ENCODE measurements around the gene ACSBG1.

Gene ACSBG1

GRCh38 chr15:78216276-78217104, 17.9 kb downstream of the ACSBG1 start:
- DNase-seq, result no peak

GRCh38 chr15:78213956-78214355, 20.4 kb downstream of the ACSBG1 start:
- no peak for DNase-seq

DNA sequence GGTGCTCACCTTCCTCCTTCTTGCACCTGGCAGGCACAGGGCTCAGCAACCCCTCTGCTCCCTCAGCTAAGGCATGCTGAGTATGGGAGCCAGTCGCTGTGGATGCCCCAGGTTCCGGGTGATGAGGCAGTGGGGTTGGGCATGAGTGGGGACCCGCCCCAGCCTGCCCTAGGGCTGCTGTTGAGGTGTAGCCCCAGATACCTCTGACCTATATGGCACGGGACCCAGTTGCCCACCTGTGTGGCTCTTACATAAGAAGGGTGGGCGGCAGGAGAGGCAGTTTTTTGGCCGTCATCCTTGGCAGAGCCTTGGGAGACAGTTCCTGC, 21.0 kb downstream of the ACSBG1 start:
- DNase-seq, result no peak

- DNase-seq, result no peak
Observed at GRCh38 chr15:78212546-78213424, 21.6 kb downstream of the ACSBG1 start.

GRCh38 chr15:78212008-78212407, 22.4 kb downstream of the ACSBG1 start:
- DNase-seq, result no peak

- DNase-seq, result no peak
Observed at GRCh38 chr15:78211189-78211921, 23.0 kb downstream of the ACSBG1 start.

- DNase-seq, result no peak
Observed at GRCh38 chr15:78210349-78210717, 24.0 kb downstream of the ACSBG1 start.

GRCh38 chr15:78209646-78210348, 24.6 kb downstream of the ACSBG1 start:
- no peak for DNase-seq

GRCh38 chr15:78208887-78209645, 25.3 kb downstream of the ACSBG1 start:
- DNase-seq, result no peak

GRCh38 chr15:78208341-78208844, 26.0 kb downstream of the ACSBG1 start:
- DNase-seq, result no peak

GRCh38 chr15:78207641-78208340, 26.6 kb downstream of the ACSBG1 start:
- DNase-seq, result no peak

- no peak for DNase-seq
Observed at GRCh38 chr15:78207110-78207458, 27.3 kb downstream of the ACSBG1 start.

- DNase-seq, result no peak
Observed at GRCh38 chr15:78206326-78207109, 27.8 kb downstream of the ACSBG1 start.

DNA sequence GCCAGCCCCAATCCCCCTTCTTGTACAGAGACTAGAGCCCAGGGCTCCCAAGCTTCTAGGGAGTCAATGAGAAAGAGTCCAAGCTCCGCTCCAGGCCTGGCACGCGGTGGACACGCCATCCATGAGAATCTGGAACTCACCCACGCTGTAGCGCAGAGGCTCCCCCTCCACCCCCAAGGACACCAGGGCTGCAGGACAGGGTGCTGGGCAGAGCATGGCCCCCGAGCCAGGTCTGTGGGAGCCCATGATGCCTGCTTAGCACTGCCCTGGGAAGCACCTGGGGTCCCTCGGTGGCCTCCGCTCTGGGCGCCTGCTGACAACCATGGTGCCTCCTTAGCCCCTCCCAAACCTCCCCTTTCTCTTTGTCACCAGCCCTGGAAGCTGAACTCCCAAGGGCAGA, 28.5 kb downstream of the ACSBG1 start:
- no peak for DNase-seq

DNA sequence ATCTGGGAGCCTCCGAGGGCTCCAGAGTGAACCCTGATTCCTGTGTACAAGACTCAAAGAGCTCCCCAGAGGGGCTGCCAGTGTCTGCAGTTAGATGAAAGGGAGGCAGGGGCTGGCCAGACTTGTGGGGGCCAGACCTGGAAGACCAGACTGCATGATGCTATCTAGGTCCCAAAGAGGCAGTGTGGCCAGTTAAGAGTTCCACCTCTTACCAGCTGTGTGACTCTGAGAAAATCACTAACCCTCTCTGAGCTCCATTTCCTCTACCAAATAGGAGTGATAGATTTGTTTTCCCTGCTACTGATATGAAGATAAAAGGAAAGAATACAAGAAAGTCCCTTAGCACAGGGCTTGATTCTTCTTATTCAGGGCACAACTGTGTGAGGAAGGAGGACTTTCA, 29.0 kb downstream of the ACSBG1 start:
- no peak for DNase-seq

- no peak for DNase-seq
Observed at GRCh38 chr15:78204351-78205309, 29.7 kb downstream of the ACSBG1 start.

- no peak for DNase-seq
Observed at GRCh38 chr15:78203346-78204225, 30.8 kb downstream of the ACSBG1 start.

Data from stimulated activated CD4-positive, alpha-beta T cell treated with anti-CD3 and anti-CD28 coated beads, Interleukin-2, amount 100 ng/mL, for 24 hours (primary cell).